GM19397 (cell line): Measurements from ENCODE around the gene BMP10.

Experiments
- ATAC-seq: cut with Tn5 transposase; IDR thresholded peaks from one replicate; pipeline ENCODE4 v1.9.1; 2021; ENCODE audit warnings: mild to moderate bottlenecking, moderate library complexity; ENCODE audit not compliant: unreplicated experiment

BMP10 gene

GRCh38 chr2:68871159-68871764, at the start of gene BMP10:
Gene BMP10 (minus strand): TSS chr2:68871397. CDS start chr2:68871358, 39 bp downstream.
- no peak for ATAC-seq

GRCh38 chr2:68920481-68921170, 49.4 kb upstream of the BMP10 start:
- ATAC-seq = no peak

- no peak for ATAC-seq
Observed at GRCh38 chr2:68918497-68918896, 47.3 kb upstream of the BMP10 start.

GRCh38 chr2:68917034-68917718, 46.0 kb upstream of the BMP10 start:
- ATAC-seq = no peak

- no peak for ATAC-seq
Observed at GRCh38 chr2:68916226-68916625, 45.0 kb upstream of the BMP10 start.

GRCh38 chr2:68915393-68915792, 44.2 kb upstream of the BMP10 start:
- no peak for ATAC-seq

- ATAC-seq = no peak
Observed at GRCh38 chr2:68913359-68913758, 42.2 kb upstream of the BMP10 start.

GRCh38 chr2:68912732-68913131, 41.5 kb upstream of the BMP10 start:
- ATAC-seq = no peak

- ATAC-seq = no peak
Observed at GRCh38 chr2:68912111-68912510, 40.9 kb upstream of the BMP10 start.

GRCh38 chr2:68911709-68912108, 40.5 kb upstream of the BMP10 start:
- no peak for ATAC-seq

- no peak for ATAC-seq
Observed at GRCh38 chr2:68911246-68911645, 40.0 kb upstream of the BMP10 start.

- no peak for ATAC-seq
Observed at GRCh38 chr2:68909793-68910674, 38.8 kb upstream of the BMP10 start.

- peak; percentile 97 for ATAC-seq
Observed at GRCh38 chr2:68908392-68908970, 37.3 kb upstream of the BMP10 start.

GRCh38 chr2:68907920-68908253, 36.7 kb upstream of the BMP10 start:
- ATAC-seq = no peak

GRCh38 chr2:68907232-68907919, 36.2 kb upstream of the BMP10 start:
- ATAC-seq = no peak

- ATAC-seq = no peak
Observed at GRCh38 chr2:68906716-68907115, 35.5 kb upstream of the BMP10 start.

GRCh38 chr2:68905116-68905515, 33.9 kb upstream of the BMP10 start:
- no peak for ATAC-seq

- ATAC-seq = no peak
Observed at GRCh38 chr2:68901561-68901960, 30.4 kb upstream of the BMP10 start.

GRCh38 chr2:68901199-68901514, 30.0 kb upstream of the BMP10 start:
- ATAC-seq = no peak

GRCh38 chr2:68900496-68901198, 29.4 kb upstream of the BMP10 start:
- ATAC-seq = no peak
